NCI-H2029 treated with DMSO at 0.1 percent for 48 hours (cell line): Measurements from ENCODE around the gene PMEPA1.

ENCODE experiments used
- DNase-seq: peaks from one replicate; lab custom pipeline; 2025; lab: John Stamatoyannopoulos, UW

PMEPA1 gene

GRCh38 chr20:57711311-57711712 lies 1.5 kb upstream of the PMEPA1 start:
- no peak for DNase-seq

- DNase-seq = no peak
Measured at GRCh38 chr20:57710841-57711240, 1.0 kb upstream of the PMEPA1 start.

GRCh38 chr20:57708694-57709673 lies 831 bp downstream of the PMEPA1 start:
- no peak for DNase-seq

GRCh38 chr20:57707849-57708693 lies 1.7 kb downstream of the PMEPA1 start:
- DNase-seq = no peak

- DNase-seq = no peak
Measured at GRCh38 chr20:57707320-57707719, 2.5 kb downstream of the PMEPA1 start.

GRCh38 chr20:57705127-57705899 lies 4.5 kb downstream of the PMEPA1 start:
- no peak for DNase-seq

- no peak for DNase-seq
Measured at GRCh38 chr20:57704245-57704644, 5.6 kb downstream of the PMEPA1 start.

GRCh38 chr20:57703013-57703412 lies 6.8 kb downstream of the PMEPA1 start:
- no peak for DNase-seq

GRCh38 chr20:57702521-57702920 lies 7.3 kb downstream of the PMEPA1 start:
- DNase-seq = no peak

GRCh38 chr20:57702091-57702490 lies 7.7 kb downstream of the PMEPA1 start:
- DNase-seq = no peak

- no peak for DNase-seq
Measured at GRCh38 chr20:57701651-57702050, 8.2 kb downstream of the PMEPA1 start.

- no peak for DNase-seq
Measured at GRCh38 chr20:57701090-57701489, 8.7 kb downstream of the PMEPA1 start.

- DNase-seq = no peak
Measured at GRCh38 chr20:57699395-57699794, 10.4 kb downstream of the PMEPA1 start.

- DNase-seq = no peak
Measured at GRCh38 chr20:57698867-57699275, 10.9 kb downstream of the PMEPA1 start.

GRCh38 chr20:57698116-57698866 lies 11.5 kb downstream of the PMEPA1 start:
- no peak for DNase-seq

GRCh38 chr20:57697543-57697942 lies 12.3 kb downstream of the PMEPA1 start:
- DNase-seq = no peak

GRCh38 chr20:57696401-57696961 lies 13.3 kb downstream of the PMEPA1 start:
- DNase-seq = no peak

GRCh38 chr20:57695940-57696339 lies 13.9 kb downstream of the PMEPA1 start:
- no peak for DNase-seq

- DNase-seq = no peak
Measured at GRCh38 chr20:57695012-57695411, 14.8 kb downstream of the PMEPA1 start.

- no peak for DNase-seq
Measured at GRCh38 chr20:57694481-57694880, 15.3 kb downstream of the PMEPA1 start.
